ENCODE data around the gene C3orf85. TPM values are rescaled to one million over a fixed set of nuclear protein-coding genes. Genes with fewer than 3 reads are reported as not detected.

Gene C3orf85
- total RNA-seq (not detected), polyA plus RNA-seq (not detected), total RNA-seq (0 reads per million in 6 experiments)

GRCh38 chr3:109136523-109136922 lies at the start of gene C3orf85:
TSS of gene C3orf85 (plus strand) at chr3:109136719. CDS start at chr3:109136848, 129 bp downstream.
- Mint-ChIP-seq H3K4me1 (no peaks in the 10 kb centered on the region), H3K36me3 (no peaks in the 10 kb centered on the region), H3K9me3 (no peaks in the 10 kb centered on the region), H3K27me3 (peaks cover 0 to 7% (median 3%) of the 10 kb centered on the region in 5 donors), H3K27ac (no peak within 1 kb of the TSS), H3K4me3 (no peak within 1 kb of the TSS)
- DNase-seq (no peak), ATAC-seq (no peak)
- POLR2A ChIA-PET: no interaction called here

- DNase-seq: no peak
- POLR2A ChIA-PET: no interaction called here
- no peak for ATAC-seq
- Mint-ChIP-seq H3K27ac (no peak overlapping the region), H3K4me3 (no peak overlapping the region), H3K4me1 (no peaks in the 10 kb centered on the region), H3K9me3 (peaks cover 0 to 3% (median 0%) of the 10 kb centered on the region in 9 donors), H3K27me3 (peaks cover 0 to 14% (median 7%) of the 10 kb centered on the region in 5 donors), H3K36me3 (no peaks in the 10 kb centered on the region)
Measured at GRCh38 chr3:109089265-109089664, 47.3 kb upstream of the C3orf85 start.

- ATAC-seq (no peak), DNase-seq (no peak)
- Mint-ChIP-seq H3K4me1 (no peaks in the 10 kb centered on the region), H3K36me3 (no peaks in the 10 kb centered on the region), H3K27me3 (peaks cover 0 to 5% (median 0%) of the 10 kb centered on the region in 5 donors), H3K27ac (no peak overlapping the region), H3K4me3 (no peak overlapping the region), H3K9me3 (peaks cover 0 to 3% (median 0%) of the 10 kb centered on the region in 9 donors)
- POLR2A ChIA-PET: no interaction called here
Measured at GRCh38 chr3:109091846-109092245, 44.7 kb upstream of the C3orf85 start.

- POLR2A ChIA-PET: no interaction called here
- Mint-ChIP-seq H3K27ac (no peak overlapping the region), H3K4me1 (no peaks in the 10 kb centered on the region), H3K36me3 (no peaks in the 10 kb centered on the region), H3K9me3 (peaks cover 0 to 2% (median 0%) of the 10 kb centered on the region in 9 donors), H3K27me3 (peaks cover 0 to 5% (median 0%) of the 10 kb centered on the region in 5 donors), H3K4me3 (no peak overlapping the region)
- DNase-seq: no peak
- ATAC-seq: no peak
Measured at GRCh38 chr3:109093561-109093960, 43.0 kb upstream of the C3orf85 start.

GRCh38 chr3:109095166-109095565 lies 41.4 kb upstream of the C3orf85 start:
- DNase-seq (no peak), ATAC-seq (no peak)
- POLR2A ChIA-PET: no interaction called here
- Mint-ChIP-seq H3K9me3 (no peaks in the 10 kb centered on the region), H3K4me1 (no peaks in the 10 kb centered on the region), H3K36me3 (no peaks in the 10 kb centered on the region), H3K4me3 (no peak overlapping the region), H3K27ac (no peak overlapping the region), H3K27me3 (no peaks in the 10 kb centered on the region)

GRCh38 chr3:109098079-109098644 lies 38.4 kb upstream of the C3orf85 start:
- ATAC-seq (no peak), DNase-seq (no peak)
- POLR2A ChIA-PET: no interaction called here
- Mint-ChIP-seq H3K9me3 (no peaks in the 10 kb centered on the region), H3K4me3 (no peak overlapping the region), H3K4me1 (no peaks in the 10 kb centered on the region), H3K27ac (no peak overlapping the region), H3K27me3 (peaks cover 0 to 2% (median 0%) of the 10 kb centered on the region in 5 donors), H3K36me3 (no peaks in the 10 kb centered on the region)

GRCh38 chr3:109109574-109109973 lies 26.9 kb upstream of the C3orf85 start:
- H3K4me1 Mint-ChIP-seq: no peaks in the 10 kb centered on the region
- H3K27me3 Mint-ChIP-seq: peaks cover 3 to 19% (median 7%) of the 10 kb centered on the region in 5 donors
- ATAC-seq (no peak), DNase-seq (no peak)
- H3K9me3 Mint-ChIP-seq: no peaks in the 10 kb centered on the region
- no peak overlapping the region for H3K27ac Mint-ChIP-seq
- POLR2A ChIA-PET: no interaction called here
- no peaks in the 10 kb centered on the region for H3K36me3 Mint-ChIP-seq
- H3K4me3 Mint-ChIP-seq: no peak overlapping the region

- H3K27me3 Mint-ChIP-seq: peaks cover 0 to 6% (median 0%) of the 10 kb centered on the region in 5 donors
- DNase-seq (no peak), ATAC-seq (no peak)
- no peaks in the 10 kb centered on the region for H3K36me3 Mint-ChIP-seq
- H3K27ac Mint-ChIP-seq: no peak overlapping the region
- H3K9me3 Mint-ChIP-seq: no peaks in the 10 kb centered on the region
- H3K4me3 Mint-ChIP-seq: no peak overlapping the region
- no peaks in the 10 kb centered on the region for H3K4me1 Mint-ChIP-seq
- POLR2A ChIA-PET: no interaction called here
Measured at GRCh38 chr3:109112946-109113760, 23.4 kb upstream of the C3orf85 start.

GRCh38 chr3:109114746-109115145 lies 21.8 kb upstream of the C3orf85 start:
- DNase-seq (no peak), ATAC-seq (no peak)
- POLR2A ChIA-PET: no interaction called here
- Mint-ChIP-seq H3K4me3 (no peak overlapping the region), H3K27ac (no peak overlapping the region), H3K9me3 (no peaks in the 10 kb centered on the region), H3K4me1 (no peaks in the 10 kb centered on the region), H3K27me3 (peaks cover 0 to 6% (median 0%) of the 10 kb centered on the region in 5 donors), H3K36me3 (no peaks in the 10 kb centered on the region)

- POLR2A ChIA-PET: no interaction called here
- Mint-ChIP-seq H3K27ac (no peak overlapping the region), H3K36me3 (no peaks in the 10 kb centered on the region)
Measured at GRCh38 chr3:109115451-109115850, 21.1 kb upstream of the C3orf85 start.

GRCh38 chr3:109116031-109116430 lies 20.5 kb upstream of the C3orf85 start:
- DNase-seq (no peak), ATAC-seq (no peak)
- H3K4me3 Mint-ChIP-seq: no peak overlapping the region
- H3K9me3 Mint-ChIP-seq: no peaks in the 10 kb centered on the region
- H3K27ac Mint-ChIP-seq: no peak overlapping the region
- H3K27me3 Mint-ChIP-seq: peaks cover 0 to 6% (median 0%) of the 10 kb centered on the region in 5 donors
- no peaks in the 10 kb centered on the region for H3K36me3 Mint-ChIP-seq
- POLR2A ChIA-PET: no interaction called here
- H3K4me1 Mint-ChIP-seq: no peaks in the 10 kb centered on the region

More at GRCh38 chr3:109115451-109115850, 21.1 kb upstream of the C3orf85 start:
- DNase-seq (no peak), ATAC-seq (no peak)
- Mint-ChIP-seq H3K27me3 (peaks cover 0 to 6% (median 0%) of the 10 kb centered on the region in 5 donors), H3K9me3 (no peaks in the 10 kb centered on the region), H3K4me3 (no peak overlapping the region), H3K4me1 (no peaks in the 10 kb centered on the region)

GRCh38 chr3:109117939-109118338 lies 18.6 kb upstream of the C3orf85 start, which contains the start of gene MORC1:
TSS of gene MORC1 (minus strand) at chr3:109118134. CDS start at chr3:109118059, 75 bp downstream.
- DNase-seq (peak in 1 of 10 donors; percentile 61), ATAC-seq (no peak)
- Mint-ChIP-seq H3K27me3 (peaks cover 0 to 3% (median 0%) of the 10 kb centered on the region in 5 donors), H3K27ac (no peak within 1 kb of the TSS), H3K36me3 (peaks cover 0 to 5% (median 0%) of the 10 kb centered on the region in 3 donors), H3K9me3 (peaks cover 0 to 9% (median 3%) of the 10 kb centered on the region in 9 donors), H3K4me3 (no peak within 1 kb of the TSS), H3K4me1 (peaks cover 0 to 7% (median 0%) of the 10 kb centered on the region in 4 donors)
- POLR2A ChIA-PET: no interaction called here

GRCh38 chr3:109118584-109118983 lies 17.9 kb upstream of the C3orf85 start:
- POLR2A ChIA-PET: no interaction called here
- H3K36me3 Mint-ChIP-seq: peaks cover 0 to 7% (median 0%) of the 10 kb centered on the region in 3 donors
- H3K4me1 Mint-ChIP-seq: peaks cover 0 to 7% (median 0%) of the 10 kb centered on the region in 4 donors
- H3K27ac Mint-ChIP-seq: no peak overlapping the region
- H3K9me3 Mint-ChIP-seq: peaks cover 0 to 11% (median 6%) of the 10 kb centered on the region in 9 donors
- DNase-seq (no peak), ATAC-seq (no peak)
- H3K4me3 Mint-ChIP-seq: no peak overlapping the region
- H3K27me3 Mint-ChIP-seq: peaks cover 0 to 3% (median 0%) of the 10 kb centered on the region in 5 donors
